Measurements from ENCODE around the gene USP2.

DNA sequence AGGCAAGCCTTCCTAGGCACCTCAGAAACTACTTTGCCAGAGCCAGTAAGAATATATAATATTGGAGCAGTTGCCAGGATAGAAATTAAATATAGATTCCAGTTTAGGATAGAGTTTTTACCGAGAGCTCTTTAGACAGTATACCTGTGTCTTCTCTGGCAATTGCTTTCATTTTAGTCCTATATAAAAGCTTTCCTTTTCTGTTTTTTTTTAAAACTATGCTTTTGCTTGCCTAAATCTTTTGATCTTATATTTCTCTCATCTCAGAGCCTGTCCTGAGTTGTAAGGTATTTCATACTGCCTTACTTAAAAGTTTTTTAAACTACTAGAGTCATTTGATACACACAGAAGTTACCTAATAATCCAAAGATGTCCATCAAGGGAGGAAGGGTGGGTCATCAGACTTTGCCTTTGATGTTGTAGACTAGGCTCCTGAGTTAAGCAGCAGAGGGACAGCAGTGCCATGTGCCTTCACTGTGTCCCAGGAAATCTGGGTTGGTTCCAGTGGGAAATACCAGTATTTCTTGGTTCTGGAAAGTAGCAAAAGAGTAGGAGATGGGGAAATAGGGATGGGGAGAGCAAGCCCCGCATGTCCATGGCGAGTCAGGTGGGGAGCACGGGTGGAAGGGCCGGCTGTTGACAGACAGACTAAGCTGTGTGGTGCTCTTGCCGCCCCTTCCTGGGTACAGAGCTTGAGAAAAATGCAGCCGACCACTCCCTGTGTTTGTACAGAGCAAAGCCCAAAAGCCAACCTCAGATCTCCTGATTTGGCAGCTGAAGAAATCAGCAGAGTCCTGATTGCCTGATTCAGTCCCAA is 75.7 kb downstream of the USP2 start:
- TF ChIP-seq POLR2AphosphoS5 (IDR thresholded peaks at IDR 0.05) (no peak), EP300 (IDR thresholded peaks at IDR 0.05) (no peak)
